Measurements from ENCODE around the gene ANP32B.

- TF ChIP-seq, protein P1, sequence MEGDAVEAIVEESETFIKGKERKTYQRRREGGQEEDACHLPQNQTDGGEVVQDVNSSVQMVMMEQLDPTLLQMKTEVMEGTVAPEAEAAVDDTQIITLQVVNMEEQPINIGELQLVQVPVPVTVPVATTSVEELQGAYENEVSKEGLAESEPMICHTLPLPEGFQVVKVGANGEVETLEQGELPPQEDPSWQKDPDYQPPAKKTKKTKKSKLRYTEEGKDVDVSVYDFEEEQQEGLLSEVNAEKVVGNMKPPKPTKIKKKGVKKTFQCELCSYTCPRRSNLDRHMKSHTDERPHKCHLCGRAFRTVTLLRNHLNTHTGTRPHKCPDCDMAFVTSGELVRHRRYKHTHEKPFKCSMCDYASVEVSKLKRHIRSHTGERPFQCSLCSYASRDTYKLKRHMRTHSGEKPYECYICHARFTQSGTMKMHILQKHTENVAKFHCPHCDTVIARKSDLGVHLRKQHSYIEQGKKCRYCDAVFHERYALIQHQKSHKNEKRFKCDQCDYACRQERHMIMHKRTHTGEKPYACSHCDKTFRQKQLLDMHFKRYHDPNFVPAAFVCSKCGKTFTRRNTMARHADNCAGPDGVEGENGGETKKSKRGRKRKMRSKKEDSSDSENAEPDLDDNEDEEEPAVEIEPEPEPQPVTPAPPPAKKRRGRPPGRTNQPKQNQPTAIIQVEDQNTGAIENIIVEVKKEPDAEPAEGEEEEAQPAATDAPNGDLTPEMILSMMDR (IDR thresholded peaks at IDR 0.05) = no peak
- TF ChIP-seq KDM1A (IDR thresholded peaks at IDR 0.05; ENCODE audit: low read depth) (no peak), CHD2 (IDR thresholded peaks at IDR 0.05; ENCODE audit: low read length, partially characterized antibody) (no peak), RCOR1 (IDR thresholded peaks at IDR 0.05; ENCODE audit: low read depth, low read length) (no peak), RFX5 (IDR thresholded peaks at IDR 0.05) (no peak), MYC (IDR thresholded peaks at IDR 0.05; ENCODE audit: borderline replicate concordance, low read length) (no peak), GATA3 (IDR thresholded peaks at IDR 0.05; ENCODE audit: borderline replicate concordance) (no peak), EP300 (IDR thresholded peaks at IDR 0.05) (no peak)
Measured at GRCh38 chr9:98011122-98011521, 28.0 kb downstream of the ANP32B start.
